A549 (cell line): Measurements from ENCODE around the gene GRIA2.

Experiments
- CEBPB ChIP-seq, 2 experiments: fragments of >200 bp in 1 of 2; sonication (Bioruptor Twin) in 1 of 2; formaldehyde crosslinking in 1 of 2; IDR thresholded peaks; 2 replicates each; pipeline ENCODE4 v1.6.1; 2012 to 2016
- CTCF ChIP-seq: fragments of >200 bp; sonication (Bioruptor Twin); formaldehyde crosslinking; IDR thresholded peaks from 3 replicates; pipeline ENCODE4 v1.5.1; 2016
- EP300 ChIP-seq, 2 experiments: fragments of >200 bp; sonication (Bioruptor Twin); formaldehyde crosslinking; IDR thresholded peaks; 2 replicates in 1 of 2; 3 replicates in 1 of 2; pipeline ENCODE4 v1.6.1; 2016 to 2017
- ESRRA ChIP-seq: fragments of 150-350 bp; IDR thresholded peaks from 2 replicates; pipeline ENCODE4 v1.6.1; 2014; ENCODE audit warnings: mild to moderate bottlenecking, low read length, borderline replicate concordance
- FOXS1 ChIP-seq: fragments of 250-450 bp; sonication (Bioruptor Pico); IDR thresholded peaks from 2 replicates; pipeline ENCODE4 v1.5.0; 2020; ENCODE audit warnings: mild to moderate bottlenecking, moderate library complexity
- HMGXB4 ChIP-seq: fragments of 250-450 bp; sonication (Bioruptor Pico); IDR thresholded peaks from 2 replicates; pipeline ENCODE4 v1.5.0; 2021; ENCODE audit warnings: mild to moderate bottlenecking, moderate library complexity, borderline replicate concordance
- JUN ChIP-seq, 2 experiments: fragments of >200 bp; sonication (Bioruptor Twin); formaldehyde crosslinking; IDR thresholded peaks; 2 replicates in 1 of 2; 3 replicates in 1 of 2; pipeline ENCODE4 v1.6.1; 2016 to 2017
- POLR2A ChIP-seq: IDR thresholded peaks from 2 replicates; pipeline ENCODE4 v1.6.1; 2012; ENCODE audit warnings: mild to moderate bottlenecking, low read length
- ZFP36 ChIP-seq: fragments of 450-650 bp; IDR thresholded peaks from 2 replicates; pipeline ENCODE4 v1.6.1; 2014; ENCODE audit warnings: borderline replicate concordance; ENCODE audit not compliant: partially characterized antibody
- ZNF302 ChIP-seq: fragments of 250-450 bp; sonication (Bioruptor Pico); IDR thresholded peaks from 2 replicates; pipeline ENCODE4 v1.9.0; 2021; ENCODE audit warnings: inconsistent platforms, mild to moderate bottlenecking, moderate library complexity

DNA sequence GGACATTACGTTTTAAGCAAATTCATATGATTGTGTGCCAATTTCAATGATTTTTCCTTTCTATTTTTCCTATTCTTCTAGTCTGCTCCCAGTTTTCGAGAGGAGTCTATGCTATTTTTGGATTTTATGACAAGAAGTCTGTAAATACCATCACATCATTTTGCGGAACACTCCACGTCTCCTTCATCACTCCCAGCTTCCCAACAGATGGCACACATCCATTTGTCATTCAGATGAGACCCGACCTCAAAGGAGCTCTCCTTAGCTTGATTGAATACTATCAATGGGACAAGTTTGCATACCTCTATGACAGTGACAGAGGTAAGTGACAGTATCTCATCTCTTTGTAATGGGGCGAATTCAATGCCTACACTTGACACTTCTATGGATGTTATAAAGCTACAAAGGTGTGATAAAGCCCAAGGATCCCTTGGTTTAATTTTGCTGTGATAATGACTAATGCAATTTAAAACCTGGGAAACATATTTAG, 83.0 kb downstream of the GRIA2 start:
- TF ChIP-seq EP300 (IDR thresholded peaks at IDR 0.05) = no peak
- no peak for TF ChIP-seq ESRRA
- no peak for TF ChIP-seq JUN (IDR thresholded peaks at IDR 0.05)
- TF ChIP-seq CTCF = no peak
- TF ChIP-seq ZFP36 = no peak
- TF ChIP-seq POLR2A = no peak
- no peak for TF ChIP-seq CEBPB (IDR thresholded peaks at IDR 0.05)
- TF ChIP-seq FOXS1 (CRISPR knock-in tag) = no peak
- TF ChIP-seq HMGXB4 (CRISPR knock-in tag) = no peak
- no peak for TF ChIP-seq ZNF302 (CRISPR knock-in tag)
